GM10847 (cell line): ENCODE results near the gene ZNF714.

Experiments
- POLR2A ChIP-seq: IDR thresholded peaks from 2 replicates; pipeline ENCODE4 v1.6.1; 2011; ENCODE audit not compliant: insufficient read length; ENCODE audit errors: extremely low read depth

Gene ZNF714

DNA sequence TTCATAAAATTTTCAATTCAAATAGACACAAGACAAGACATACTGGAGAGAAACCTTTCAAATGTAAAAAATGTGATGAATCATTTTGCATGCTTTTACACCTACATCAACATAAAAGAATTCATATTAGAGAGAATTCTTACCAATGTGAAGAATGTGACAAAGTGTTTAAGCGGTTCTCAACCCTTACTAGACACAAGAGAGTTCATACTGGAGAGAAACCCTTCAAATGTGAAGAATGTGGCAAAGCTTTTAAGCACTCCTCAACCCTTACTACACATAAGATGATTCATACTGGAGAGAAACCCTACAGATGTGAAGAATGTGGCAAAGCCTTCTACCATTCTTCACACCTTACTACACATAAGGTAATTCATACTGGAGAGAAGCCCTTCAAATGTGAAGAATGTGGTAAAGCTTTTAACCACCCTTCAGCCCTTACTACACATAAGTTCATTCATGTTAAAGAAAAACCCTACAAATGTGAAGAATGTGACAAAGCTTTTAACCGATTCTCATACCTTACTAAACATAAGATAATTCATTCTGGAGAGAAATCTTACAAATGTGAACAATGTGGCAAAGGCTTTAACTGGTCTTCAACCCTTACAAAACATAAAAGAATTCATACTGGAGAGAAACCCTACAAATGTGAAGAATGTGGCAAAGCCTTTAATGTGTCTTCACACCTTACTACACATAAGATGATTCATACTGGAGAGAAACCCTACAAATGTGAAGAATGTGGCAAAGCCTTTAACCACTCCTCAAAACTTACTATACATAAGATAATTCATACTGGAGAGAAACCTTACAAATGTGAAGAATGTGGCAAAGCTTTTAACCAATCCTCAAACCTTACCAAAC, 35.3 kb downstream of the ZNF714 start:
- no peak for TF ChIP-seq POLR2A

DNA sequence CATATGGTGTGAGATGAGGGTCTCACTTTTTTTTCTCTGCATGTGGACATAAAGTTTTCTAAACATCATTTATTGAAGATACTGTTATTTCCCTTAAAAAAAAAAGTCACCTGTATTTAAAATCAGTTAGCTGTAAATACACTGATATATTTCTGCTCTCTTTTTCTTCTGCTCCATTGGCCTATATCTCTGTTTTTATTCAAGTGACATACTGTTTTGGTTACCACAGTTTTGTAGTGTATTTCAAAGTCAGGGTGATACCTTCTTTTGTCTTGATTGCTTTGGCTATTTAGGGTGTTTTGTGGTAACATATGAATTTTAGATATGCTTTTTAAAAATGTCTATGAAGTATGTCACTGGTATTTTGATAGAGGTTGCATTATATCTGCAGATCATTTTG, 44.1 kb downstream of the ZNF714 start:
- TF ChIP-seq POLR2A = no peak

DNA sequence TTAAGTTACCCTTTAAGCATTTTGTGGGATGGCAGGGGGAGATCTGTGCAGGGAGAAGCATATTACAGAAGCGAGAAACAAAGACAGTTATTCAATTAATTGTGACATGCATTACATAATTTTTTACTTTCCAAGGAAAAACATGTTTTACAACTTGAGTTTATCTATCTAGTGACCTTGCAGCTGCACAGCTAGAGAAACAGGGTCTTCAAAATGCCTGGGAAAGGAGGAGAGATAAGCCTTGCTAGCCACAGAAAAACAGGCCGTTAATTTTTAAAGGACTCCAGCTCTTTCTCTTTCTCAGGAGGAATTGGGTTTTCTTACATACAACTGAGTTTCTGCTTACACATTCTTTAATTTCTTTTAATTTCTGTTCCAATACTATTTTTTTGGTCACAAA, 45.0 kb downstream of the ZNF714 start:
- no peak for TF ChIP-seq POLR2A

DNA sequence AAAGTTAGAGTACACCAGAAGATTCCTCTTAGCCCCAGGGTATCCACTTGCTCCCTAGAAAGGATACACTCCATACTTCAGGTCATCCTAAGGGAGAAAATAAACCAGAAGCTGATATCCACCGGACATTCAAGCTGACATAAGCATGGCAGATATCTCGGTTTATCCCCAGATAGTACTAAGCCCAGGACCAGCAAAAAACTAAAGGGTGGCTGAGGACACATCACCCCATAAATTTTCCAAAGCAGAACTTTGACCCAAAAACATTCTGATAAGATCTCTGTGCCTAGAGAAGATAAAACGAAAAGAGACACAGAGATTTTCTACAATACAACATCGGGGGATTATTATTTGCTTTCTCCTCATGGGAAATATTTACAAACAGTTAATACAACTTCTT, 45.9 kb downstream of the ZNF714 start:
- no peak for TF ChIP-seq POLR2A

DNA sequence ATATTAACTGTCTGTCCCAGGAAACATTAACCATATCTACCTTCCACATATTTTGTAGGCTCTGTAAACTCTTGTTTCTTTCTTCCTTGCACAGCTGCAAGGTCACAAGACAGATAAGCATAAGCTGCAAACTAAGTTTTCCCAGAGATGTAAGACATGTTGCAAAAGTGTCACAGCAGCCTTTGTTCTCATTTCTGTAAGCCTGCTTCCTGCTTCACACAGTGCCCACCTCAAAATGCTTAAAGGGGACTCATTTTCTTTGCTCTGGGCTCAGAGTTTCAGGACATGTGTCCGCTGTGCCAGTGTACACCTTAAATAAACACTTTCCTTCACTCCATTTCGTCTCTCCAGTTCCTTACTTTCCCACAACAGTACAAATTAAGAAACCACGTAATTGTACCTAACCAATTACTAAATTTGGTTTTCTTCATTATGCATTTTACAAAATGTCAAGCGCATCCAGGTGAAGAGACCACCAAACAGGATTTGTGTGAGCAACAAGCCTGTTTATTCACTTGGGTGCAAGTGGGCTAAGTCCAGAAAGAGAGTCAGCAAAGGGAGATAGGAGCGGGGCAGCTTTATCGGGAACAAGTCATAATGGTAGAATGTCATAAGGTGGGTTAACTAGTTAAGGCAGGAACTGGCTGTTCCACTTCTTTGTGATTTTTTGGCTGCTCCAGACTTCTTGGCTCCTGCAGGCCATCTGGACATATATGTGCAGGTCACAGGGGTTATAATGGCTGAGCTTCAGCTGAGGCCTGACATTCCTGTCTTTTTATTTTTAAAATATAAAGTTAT, 47.1 kb downstream of the ZNF714 start:
- TF ChIP-seq POLR2A = no peak

DNA sequence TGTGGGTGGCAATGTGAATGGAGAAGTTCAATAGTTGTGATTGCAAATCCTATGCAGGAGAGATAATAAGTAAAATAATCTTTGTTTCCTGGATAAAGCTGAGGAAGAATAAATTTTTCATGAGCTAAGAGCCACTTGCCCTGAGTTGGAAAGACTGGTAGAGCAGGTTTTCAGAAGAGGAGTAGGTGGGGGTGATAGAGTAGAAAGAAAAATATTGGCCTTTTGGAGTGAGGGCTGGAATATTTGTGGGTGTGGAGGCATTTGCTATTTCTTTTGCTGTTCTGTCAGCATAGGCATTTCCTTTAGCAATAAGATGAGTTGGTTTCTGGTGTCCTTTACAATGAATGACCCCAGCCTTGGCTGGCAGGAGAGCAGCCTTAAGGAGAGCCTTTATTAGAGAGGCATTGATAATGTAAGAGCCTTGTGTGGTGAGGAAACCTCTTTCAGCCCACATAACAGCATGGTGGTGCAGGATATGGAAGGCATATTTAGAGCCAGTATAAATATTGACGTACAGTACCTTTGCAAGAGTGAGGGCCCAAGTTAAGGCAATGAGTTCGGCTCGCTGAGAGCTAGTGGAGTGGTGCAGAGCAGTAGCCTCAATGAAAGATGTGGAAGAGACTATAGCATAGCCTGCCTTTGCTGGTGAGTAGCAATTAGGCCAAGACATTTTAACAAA, 48.2 kb downstream of the ZNF714 start:
- TF ChIP-seq POLR2A = no peak

DNA sequence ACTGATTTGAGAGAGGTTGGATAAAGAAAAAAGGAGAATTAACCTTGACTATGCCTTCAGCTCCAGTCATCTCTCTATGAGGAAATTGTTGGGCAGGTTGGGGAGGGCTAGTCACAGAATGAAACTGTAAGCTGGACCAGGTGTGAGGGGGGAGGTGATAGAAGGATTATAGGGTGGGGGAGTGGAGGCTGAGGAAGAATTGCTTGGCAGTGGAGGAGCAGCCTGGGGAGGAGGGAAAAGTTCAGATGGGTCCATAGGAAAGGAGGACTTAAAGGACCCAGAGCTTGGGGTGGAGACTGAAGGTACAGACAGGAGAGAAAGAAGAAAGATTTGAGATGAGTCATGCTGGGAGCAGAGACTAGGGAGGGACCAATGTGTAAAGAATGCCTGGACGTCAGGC, 51.6 kb downstream of the ZNF714 start:
- TF ChIP-seq POLR2A = no peak

DNA sequence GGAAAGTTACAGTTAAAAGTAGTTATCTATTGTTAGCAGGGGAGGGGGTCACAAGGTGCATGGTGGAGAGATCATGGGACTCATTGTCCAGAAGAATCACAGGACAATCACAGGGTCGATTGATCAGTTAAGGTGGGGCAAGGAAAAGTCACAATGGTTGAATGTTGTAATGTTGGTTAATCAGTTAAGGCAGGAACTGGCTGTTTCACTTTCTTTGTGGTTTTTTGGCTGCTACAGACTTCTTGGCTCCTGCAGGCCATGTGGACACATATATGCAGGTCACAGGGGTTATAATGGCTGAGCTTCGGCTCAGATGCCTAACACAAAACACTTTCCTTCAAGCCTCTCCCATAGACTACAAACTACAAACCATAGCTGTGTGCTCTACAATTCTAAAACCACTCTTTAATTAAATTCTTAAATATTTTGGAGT, 52.9 kb downstream of the ZNF714 start:
- no peak for TF ChIP-seq POLR2A

DNA sequence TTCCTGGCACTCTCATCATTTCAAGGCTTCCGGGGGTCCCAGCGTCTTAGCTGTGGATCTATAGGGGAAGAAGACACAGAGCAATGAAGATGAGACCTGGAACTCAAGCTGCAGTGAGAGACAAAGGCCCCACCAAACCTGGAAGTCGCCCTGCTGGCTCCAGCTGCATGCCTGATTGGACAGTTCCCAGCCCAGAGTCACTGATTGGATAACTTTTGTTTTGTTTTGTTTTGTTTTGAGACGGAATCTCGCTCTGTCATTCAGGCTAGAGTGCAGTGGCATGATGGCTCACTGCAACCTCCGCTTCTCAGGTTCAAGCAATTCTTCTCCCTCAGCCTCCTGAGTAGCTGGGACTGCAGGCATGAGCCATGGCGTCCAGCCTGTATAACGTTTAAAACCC, 53.4 kb downstream of the ZNF714 start:
- no peak for TF ChIP-seq POLR2A

DNA sequence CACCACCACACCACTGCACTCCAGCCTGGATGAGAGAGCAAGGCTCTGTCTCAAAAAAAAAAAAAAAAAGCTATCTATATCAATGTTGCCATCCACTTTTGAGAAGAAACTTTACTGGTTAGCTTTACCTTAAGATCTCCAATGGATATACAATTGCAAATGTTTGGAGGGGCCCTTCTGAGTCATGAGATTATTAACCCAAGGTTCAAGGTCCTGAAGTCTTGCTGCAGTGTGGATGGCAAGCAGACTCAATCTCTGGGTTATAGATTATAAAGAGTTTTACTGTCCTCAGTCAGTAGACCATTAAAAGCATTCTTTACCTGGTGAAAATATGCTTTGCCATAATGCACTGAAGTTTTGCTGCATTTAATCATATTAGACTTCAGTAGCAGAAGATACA, 56.1 kb downstream of the ZNF714 start:
- TF ChIP-seq POLR2A = no peak

DNA sequence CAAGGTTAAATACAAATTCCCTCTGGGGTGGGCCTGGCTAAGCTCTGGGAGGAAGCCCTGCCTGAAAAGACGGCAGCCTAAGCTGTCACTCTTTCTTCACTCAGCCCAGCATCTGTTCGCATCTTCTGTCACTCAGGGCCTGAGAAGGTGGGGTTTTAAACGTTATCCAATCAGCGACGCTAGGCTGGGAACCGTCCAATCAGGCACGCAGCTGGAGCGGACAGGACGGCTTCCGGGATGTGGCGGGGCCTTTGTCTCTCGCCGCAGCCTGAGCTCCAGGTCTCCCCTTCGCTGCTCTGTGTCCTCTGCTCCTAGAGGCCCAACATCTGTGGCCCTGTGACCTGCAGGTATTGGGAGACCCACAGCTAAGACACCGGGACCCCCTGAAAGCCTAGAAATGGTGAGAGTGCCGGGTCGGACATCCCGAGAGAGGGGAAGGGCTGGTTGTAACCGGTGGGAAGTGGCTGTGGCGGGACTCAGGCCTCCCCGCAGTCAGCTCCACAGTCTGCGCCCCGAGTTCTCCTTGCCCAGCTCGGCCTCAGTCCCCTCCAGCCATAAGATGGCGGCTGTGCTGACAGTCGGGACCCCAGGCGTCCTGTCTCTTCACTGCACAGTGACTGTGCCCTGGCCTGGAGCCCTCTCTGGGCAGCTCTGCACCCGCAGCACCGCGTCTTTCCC, 59.9 kb downstream of the ZNF714 start, which contains the start of gene ZNF431:
Gene ZNF431, plus strand, starts transcription at position 254 of the 678 bp plus-strand sequence. Its CDS starts 144 bp downstream, at position 398.
- peak; percentile 70 for TF ChIP-seq POLR2A

DNA sequence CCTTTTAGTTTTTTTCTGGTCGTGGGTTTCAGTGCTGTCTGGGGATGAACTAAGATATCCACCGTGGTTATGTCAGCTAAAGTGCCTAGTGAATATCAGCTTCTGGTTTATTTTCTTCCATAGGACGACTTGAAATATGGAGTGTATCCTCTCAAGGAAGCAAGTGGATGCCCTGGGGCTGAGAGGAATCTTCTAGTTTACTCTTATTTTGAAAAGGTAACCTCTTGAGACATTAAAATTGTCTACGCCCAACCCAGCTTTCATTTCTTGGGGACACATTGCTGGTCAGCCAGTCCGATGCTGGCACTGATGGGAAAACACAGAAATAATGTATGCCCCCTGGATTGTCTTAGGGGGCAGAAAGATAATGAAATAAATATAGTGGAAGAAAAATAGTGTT, 61.4 kb downstream of the ZNF714 start:
- no peak for TF ChIP-seq POLR2A

DNA sequence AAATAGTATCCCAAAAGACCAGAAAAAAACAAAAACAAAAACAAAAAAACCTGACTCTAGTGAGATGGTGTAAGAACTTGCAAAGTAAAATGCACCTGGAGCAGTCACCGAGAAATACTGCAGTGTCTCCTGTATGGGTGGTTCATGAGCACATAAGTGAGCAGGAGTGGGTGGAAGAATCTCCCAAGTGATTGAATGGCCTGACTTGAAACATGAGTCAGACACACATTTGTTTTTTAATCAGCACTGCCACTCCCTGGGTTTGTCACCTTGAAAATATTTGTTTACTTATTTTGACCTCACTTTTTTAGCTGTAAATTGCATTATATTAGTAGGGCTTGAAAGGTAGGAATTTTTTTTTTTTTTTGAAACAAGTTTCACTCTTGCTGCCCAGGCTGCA, 61.9 kb downstream of the ZNF714 start:
- TF ChIP-seq POLR2A = no peak

DNA sequence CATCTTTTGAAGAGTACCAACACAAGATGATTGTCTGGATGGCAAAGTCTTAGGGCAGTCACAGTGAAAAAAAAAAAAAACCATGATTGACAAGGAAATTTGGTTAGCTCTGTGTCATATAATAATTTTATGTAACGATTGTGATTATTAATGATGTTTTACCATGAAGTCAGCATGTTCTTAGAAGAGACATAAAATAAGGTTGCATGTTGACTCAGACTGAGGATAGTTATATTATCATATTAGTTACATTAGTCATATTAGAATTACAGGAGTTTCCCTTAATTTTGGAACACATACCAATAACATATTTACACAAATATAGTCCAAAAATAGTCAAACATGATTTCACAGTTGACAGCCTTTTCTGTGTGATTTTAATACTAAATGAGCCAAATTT, 65.5 kb downstream of the ZNF714 start:
- no peak for TF ChIP-seq POLR2A

DNA sequence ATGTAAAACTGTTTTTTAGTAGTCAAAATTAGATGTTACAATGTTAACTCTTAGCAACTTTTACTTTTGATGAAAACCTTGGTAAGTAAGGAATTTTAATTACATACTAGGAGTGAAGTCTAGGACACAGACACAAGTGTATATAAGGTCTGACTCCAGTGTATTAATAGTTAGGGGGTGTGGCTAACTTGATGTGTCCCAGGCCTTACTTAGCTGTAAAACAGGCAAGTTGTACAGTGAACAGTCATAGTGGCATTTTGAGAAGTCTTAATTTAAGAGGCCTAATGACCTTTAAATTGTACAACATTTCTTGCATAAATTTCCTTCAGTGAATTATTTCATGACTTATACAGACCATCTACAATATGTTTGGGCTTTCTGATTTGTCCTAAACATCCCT, 66.7 kb downstream of the ZNF714 start:
- TF ChIP-seq POLR2A = no peak
